ENCODE results near the gene ADO.

DNA sequence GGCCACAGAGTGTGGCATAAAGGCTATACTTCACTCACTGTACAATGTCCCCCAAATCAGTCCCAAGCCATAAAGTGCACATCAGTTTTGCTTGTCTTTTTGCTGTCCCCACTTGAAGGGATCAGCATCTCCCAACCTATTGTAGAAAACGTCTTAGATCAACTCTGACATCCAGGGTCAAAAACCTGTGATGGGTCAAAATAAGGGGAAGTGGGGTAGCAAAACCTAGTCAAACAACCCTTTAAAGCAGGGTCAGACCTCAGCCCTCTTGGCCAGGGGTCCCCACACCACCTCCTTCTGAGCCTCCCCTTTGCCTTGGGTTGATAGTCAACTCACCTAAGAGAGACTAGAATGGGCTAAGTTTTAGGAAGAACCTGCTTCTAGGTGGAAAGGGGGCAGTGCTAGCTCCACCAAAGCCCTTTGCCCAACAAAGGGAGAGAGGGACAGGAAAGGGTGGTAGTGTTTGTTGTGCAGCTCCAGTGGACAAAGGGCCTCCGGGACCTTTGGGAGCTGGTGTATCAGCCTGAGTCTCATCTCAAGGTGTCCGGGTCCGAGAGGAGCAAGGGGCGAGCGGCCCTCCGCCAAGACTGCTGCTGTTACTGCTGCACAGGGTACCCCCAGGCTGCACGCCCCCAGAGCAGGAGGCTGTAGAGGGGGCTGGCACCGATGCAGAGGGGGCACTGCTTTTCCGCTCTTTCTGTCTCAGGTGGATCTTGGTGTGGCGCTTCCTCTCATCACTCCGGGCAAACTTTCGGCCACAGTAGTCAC is 8.3 kb downstream of the ADO start:
- TF ChIP-seq FOS (IDR thresholded peaks at IDR 0.05; ENCODE audit: low read depth, low read length) (no peak), MAFK (IDR thresholded peaks at IDR 0.05; ENCODE audit: low read depth, low read length) (no peak), CTCF (conservative IDR thresholded peaks at IDR 0.05; ENCODE audit: low read depth, low read length) (no peak), RAD21 (IDR thresholded peaks at IDR 0.05; ENCODE audit: low read length) (no peak), CEBPB (IDR thresholded peaks at IDR 0.05; ENCODE audit: low read depth, low read length) (no peak), POLR2A (IDR thresholded peaks at IDR 0.05; ENCODE audit: low read depth, low read length) (no peak), MAZ (IDR thresholded peaks at IDR 0.05; ENCODE audit: borderline replicate concordance, low read depth, low read length) (no peak), BHLHE40 (IDR thresholded peaks at IDR 0.05; ENCODE audit: low read depth, low read length) (no peak)
- TF ChIP-seq, protein P1, sequence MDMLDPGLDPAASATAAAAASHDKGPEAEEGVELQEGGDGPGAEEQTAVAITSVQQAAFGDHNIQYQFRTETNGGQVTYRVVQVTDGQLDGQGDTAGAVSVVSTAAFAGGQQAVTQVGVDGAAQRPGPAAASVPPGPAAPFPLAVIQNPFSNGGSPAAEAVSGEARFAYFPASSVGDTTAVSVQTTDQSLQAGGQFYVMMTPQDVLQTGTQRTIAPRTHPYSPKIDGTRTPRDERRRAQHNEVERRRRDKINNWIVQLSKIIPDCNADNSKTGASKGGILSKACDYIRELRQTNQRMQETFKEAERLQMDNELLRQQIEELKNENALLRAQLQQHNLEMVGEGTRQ (IDR thresholded peaks at IDR 0.05; ENCODE audit: low read depth, low read length), result no peak

Data from IMR-90 (cell line).